T-helper 1 cell (primary cell): ENCODE measurements around the gene TELO2.
"Not testable (repeated sequence)": the region's sequence is repeated elsewhere in the genome, so short reads cannot be mapped to it uniquely, and the experiment has no call there.

Experiments
- DNase-seq, 5 donors: peaks; one replicate each; pipeline ENCODE4 v3.0.0-alpha.2; 2012 to 2020

Gene TELO2

GRCh38 chr16:1478937-1479336, 14.2 kb upstream of the TELO2 start:
- not testable (repeated sequence) for DNase-seq

GRCh38 chr16:1481906-1482835, 11.0 kb upstream of the TELO2 start:
- no peak for DNase-seq

- no peak for DNase-seq
These were observed 7.2 kb upstream of the TELO2 start for GRCh38 chr16:1485847-1486496.

GRCh38 chr16:1486551-1487390, 6.4 kb upstream of the TELO2 start:
- DNase-seq: no peak

- DNase-seq: no peak
These were observed 5.6 kb upstream of the TELO2 start for GRCh38 chr16:1487395-1488053.

GRCh38 chr16:1488054-1488601, 5.0 kb upstream of the TELO2 start:
- DNase-seq: no peak

GRCh38 chr16:1488619-1489018, 4.5 kb upstream of the TELO2 start, which contains the start of gene PTX4:
Gene PTX4 (minus strand): TSS chr16:1488944. CDS start chr16:1488909, 35 bp downstream.
- DNase-seq: no peak

- DNase-seq: no peak
These were observed 4.1 kb upstream of the TELO2 start for GRCh38 chr16:1489077-1489476.

GRCh38 chr16:1491327-1491726, 1.8 kb upstream of the TELO2 start:
- DNase-seq: no peak

GRCh38 chr16:1492082-1492922, 858 bp upstream of the TELO2 start:
- DNase-seq: no peak

GRCh38 chr16:1493746-1494094, 560 bp downstream of the TELO2 start:
- no peak for DNase-seq

- DNase-seq: no peak
These were observed 1.0 kb downstream of the TELO2 start for GRCh38 chr16:1494129-1494640.

- DNase-seq: no peak
These were observed 1.6 kb downstream of the TELO2 start for GRCh38 chr16:1494711-1495110.

- no peak for DNase-seq
These were observed 2.2 kb downstream of the TELO2 start for GRCh38 chr16:1495211-1495888.

- DNase-seq: no peak
These were observed 2.7 kb downstream of the TELO2 start for GRCh38 chr16:1495889-1496262.

- no peak for DNase-seq
These were observed 3.3 kb downstream of the TELO2 start for GRCh38 chr16:1496464-1496863.

- DNase-seq: no peak
These were observed 3.9 kb downstream of the TELO2 start for GRCh38 chr16:1497014-1497598.

- no peak for DNase-seq
These were observed 5.9 kb downstream of the TELO2 start for GRCh38 chr16:1498899-1499676.

- DNase-seq: no peak
These were observed 6.8 kb downstream of the TELO2 start for GRCh38 chr16:1499756-1500464.
